Activated CD4-positive, alpha-beta T cell treated with anti-CD3 and anti-CD28 coated beads, Interleukin-2, Interleukin-6, amounts not matched to agents 100 ng/mL and 50 ng/mL, durations not matched to agents 16 hours and 8 hours (primary cell): ENCODE measurements around the gene PARD3B.

Source experiments
- DNase-seq: peaks from one replicate; pipeline ENCODE4 v3.0.0-alpha.2; 2020

PARD3B gene

GRCh38 chr2:204860274-204860673 lies 315.0 kb downstream of the PARD3B start:
- no peak for DNase-seq

- no peak for DNase-seq
Measured at GRCh38 chr2:204862809-204863208, 317.5 kb downstream of the PARD3B start.

- DNase-seq: no peak
Measured at GRCh38 chr2:204863336-204863735, 318.1 kb downstream of the PARD3B start.

DNA sequence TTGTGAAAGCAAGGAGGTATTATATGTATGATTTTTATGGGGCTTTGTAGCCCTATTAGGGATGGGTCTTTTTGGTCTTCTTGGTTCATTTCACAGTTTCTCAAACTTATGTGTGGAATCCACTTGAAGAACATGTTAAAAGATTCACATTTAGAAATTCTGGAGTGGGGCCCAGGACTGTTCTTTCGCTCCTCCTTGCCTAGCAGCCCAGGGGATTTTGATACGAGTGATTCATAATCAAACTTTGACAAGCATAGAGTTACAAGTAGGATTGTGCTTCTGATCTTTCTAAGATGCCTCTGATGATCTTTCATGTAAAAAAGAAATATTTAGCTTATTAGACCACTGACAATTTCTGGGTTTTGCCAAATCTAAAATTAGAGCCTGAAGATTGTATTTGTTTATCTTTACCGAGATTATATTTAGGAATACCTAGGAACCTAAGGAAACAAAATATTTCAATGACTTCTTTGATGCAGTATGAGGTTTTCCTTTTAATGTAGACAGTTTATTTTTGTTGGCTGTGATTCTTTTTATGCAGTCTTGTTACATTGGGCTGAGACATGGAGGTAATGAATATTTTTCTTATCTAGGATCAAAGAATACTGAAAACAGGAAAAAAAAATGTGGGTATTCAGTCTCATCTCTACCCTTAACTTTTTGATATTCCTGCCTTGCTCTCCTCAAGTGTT lies 324.0 kb downstream of the PARD3B start:
- no peak for DNase-seq

DNA sequence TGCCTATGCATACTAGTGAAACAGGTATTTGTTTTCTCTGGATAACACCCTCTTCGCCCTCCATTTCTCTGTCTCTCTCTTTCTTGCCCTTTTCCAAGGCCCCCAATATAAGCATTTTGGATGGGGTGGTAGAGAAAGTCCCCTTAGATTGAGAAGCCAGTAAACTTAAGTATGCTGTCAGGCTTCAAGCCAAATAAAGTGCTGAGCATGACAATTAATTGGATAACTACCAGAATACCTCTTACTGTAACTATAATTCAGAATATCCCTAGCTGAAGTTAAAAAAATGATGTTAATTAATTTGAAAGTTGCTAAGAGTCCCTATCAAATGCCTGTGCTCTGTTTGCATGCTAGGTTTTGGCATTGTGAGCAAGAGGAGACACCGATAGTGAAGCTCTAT lies 324.8 kb downstream of the PARD3B start:
- no peak for DNase-seq

- DNase-seq: peak; percentile 52
Measured at GRCh38 chr2:204871231-204871953, 326.1 kb downstream of the PARD3B start.

- no peak for DNase-seq
Measured at GRCh38 chr2:204876311-204876710, 331.0 kb downstream of the PARD3B start.

GRCh38 chr2:204877691-204878090 lies 332.4 kb downstream of the PARD3B start:
- DNase-seq: no peak

DNA sequence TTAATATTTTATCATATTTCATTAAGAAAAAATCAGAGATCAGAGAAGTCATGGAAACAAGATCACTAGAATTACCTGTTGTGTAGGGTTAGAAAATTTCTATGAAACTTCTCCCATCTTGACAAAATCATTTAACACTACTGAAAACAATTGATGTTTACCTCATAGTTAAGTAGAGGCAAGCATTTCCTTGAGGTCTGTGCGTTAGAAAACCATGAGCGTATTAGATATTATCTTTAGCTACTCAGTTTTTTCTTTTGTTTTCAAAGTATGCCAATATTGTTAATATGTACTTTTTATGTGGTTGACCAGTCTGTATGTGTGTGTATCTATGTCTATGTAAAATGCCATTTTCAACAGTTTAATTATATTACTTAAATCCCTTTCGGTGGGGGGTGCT lies 335.7 kb downstream of the PARD3B start:
- DNase-seq: no peak

GRCh38 chr2:204881655-204882054 lies 336.4 kb downstream of the PARD3B start:
- DNase-seq: peak; percentile 63

DNA sequence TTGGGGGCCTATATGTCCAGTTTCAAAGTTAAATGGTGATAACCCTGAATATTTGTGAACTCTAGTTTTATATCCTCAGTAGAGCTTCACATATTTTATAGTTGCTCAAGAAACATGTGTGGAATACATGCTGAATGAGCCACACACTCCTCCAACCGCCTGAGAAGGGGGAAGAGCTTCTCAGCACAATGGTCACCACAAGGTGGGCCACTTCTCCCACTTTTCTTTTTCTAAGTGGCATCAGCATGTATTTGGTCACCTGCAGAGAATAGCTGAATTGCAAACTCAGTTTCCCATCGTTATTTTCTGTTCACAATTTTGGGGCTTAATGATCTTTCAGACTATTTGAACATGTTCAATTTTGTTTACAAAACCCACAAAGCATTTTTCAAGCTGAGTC lies 340.5 kb downstream of the PARD3B start:
- no peak for DNase-seq

DNA sequence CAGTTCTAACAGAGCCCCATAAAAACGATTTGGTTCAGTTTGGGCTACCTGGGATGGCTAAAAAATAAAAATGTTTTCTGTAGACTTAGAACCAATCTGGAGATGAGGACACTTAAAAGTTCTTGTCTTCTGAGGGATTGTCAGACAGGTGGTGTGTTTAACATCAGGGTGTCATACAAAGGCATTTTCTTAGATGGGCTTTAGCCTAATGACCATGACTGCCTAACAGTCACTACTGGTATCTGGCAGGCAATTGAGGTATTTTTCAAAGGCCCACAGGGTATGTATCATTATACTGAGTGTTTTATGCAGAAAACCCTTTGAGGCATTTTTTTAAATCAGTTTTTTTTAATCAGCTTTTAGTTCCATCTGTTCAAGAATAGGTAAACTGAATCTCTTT lies 341.4 kb downstream of the PARD3B start:
- no peak for DNase-seq

DNA sequence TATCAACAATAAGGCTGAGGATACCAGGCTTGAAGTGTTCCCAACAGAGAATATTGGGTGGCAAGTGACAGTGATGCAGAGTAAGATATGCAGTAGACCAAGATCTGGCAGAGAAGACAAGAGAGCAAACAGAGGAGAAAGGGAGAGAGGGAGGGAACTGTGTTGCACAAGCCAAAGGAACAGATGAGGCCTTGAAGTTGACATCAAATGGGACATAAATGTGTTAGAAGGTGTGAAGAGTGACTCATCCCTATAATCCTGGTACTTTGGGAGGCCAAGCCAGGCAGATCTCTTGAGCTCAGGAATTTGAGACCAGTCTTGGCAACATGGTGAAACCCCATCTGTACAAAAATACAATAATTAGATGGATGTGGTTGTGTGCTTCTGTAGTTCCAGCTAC lies 342.9 kb downstream of the PARD3B start:
- DNase-seq: no peak

DNA sequence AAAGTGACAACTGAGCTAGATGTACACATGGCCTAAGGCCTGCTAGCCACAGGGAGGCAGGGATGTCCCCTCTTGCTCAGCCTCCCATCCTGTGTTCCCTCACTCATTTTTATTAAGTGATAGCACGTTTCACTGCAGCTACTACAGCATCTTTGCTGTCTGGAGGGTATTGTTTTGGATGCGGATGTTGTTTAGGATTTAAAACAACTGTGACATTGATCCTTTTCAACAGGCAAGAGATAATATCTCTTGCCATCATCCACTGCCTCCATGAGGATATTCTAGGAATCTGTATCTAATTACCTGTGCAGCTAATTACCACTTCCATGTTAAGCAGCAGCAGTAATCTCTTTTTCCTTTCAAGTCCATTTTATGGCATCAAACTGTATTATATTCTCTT lies 345.4 kb downstream of the PARD3B start:
- DNase-seq: no peak

- no peak for DNase-seq
Measured at GRCh38 chr2:204891739-204892138, 346.5 kb downstream of the PARD3B start.

- no peak for DNase-seq
Measured at GRCh38 chr2:204892506-204893255, 347.4 kb downstream of the PARD3B start.

GRCh38 chr2:204896146-204896545 lies 350.9 kb downstream of the PARD3B start:
- no peak for DNase-seq

GRCh38 chr2:204897561-204897960 lies 352.3 kb downstream of the PARD3B start:
- DNase-seq: no peak

GRCh38 chr2:204898928-204899640 lies 353.8 kb downstream of the PARD3B start:
- no peak for DNase-seq

DNA sequence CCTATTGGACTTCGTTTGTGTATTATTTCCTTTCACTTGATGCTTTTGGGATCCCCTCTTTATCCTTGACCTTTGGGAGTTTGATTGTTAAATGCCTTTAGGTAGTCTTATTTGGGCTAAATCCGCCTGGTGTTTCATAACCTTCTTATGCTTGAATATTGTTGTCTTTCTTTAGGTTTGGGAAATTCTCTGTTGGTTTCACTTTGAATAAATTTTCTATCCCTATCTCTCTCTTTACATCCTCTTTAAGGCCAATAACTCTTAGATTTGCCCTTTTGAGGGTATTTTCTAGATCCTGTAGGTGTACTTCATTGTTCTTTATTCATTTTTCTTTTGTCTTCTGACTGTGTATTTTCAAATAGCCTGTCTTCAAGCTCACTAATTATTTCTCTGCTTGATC lies 354.7 kb downstream of the PARD3B start:
- DNase-seq: no peak

GRCh38 chr2:204900487-204900886 lies 355.2 kb downstream of the PARD3B start:
- no peak for DNase-seq

DNA sequence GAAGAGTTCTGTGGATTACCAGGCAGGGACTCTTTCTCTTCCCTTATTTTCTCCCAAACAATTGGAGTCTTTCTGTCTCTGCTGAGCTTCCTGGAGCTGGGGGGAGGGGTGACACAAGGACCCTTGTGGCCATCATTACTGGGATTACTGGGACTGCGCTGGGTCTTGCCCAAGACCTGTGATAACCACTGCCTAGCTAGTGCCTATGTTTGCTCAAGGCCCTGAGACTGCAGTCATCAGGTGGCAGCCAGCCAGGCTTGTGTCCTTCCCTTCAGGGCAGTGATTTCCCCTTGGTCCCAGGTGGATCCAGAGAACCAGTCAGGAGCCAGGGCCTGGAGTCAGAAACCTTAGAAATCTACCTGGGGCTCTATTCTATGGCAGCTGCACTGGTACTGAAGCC lies 355.6 kb downstream of the PARD3B start:
- DNase-seq: no peak

DNA sequence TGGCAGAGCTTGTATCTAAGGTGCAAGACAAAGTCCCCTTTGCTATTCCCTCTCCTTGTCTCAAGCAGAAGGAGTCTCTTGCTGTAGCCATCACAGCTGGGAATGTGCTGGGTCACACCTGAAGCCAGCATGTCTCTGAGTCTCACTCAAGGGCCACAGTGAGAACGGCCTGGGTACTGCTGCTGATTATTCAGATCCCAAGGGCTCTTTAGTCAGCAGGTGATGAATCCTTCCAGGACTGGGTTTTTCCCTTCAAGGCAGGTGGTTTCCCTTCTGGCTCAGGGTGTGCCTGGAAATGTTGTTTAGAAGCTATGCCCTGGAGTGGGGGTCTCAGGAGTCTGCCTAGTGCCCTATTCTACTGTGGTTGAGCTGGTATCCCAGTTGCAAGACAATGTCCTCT lies 356.3 kb downstream of the PARD3B start:
- DNase-seq: no peak
